IMR-90 (cell line): ENCODE results near the gene LARGE2. TPM values are rescaled to one million over a fixed set of nuclear protein-coding genes. Genes with fewer than 3 reads are reported as not detected.

ENCODE experiments used
- ATAC-seq: fragments of 200-7000 bp; cut with Tn5 transposase; 2 replicates; pipeline ENCODE4 v1.9.1; 2020; ENCODE audit warnings: low read depth, mild to moderate bottlenecking, moderate library complexity
- BruUV-seq: library from RNA; stranded (reverse); fragments of 400-500 nt; replicated peaks from 2 replicates; lab custom pipeline; 2021; lab: Mats Ljungman, UMichigan
- CTCF ChIA-PET: fragments of 300-600 bp; formaldehyde crosslinking; extraction: SDS; loops from one replicate; lab custom pipeline; 2021; ENCODE audit warnings: antibody characterized with exemption; lab: Yijun Ruan, JAX
- POLR2A ChIA-PET: fragments of 300-600 bp; sonication (Branson Sonifier 250); formaldehyde crosslinking; loops from one replicate; lab custom pipeline; 2022; ENCODE audit warnings: antibody characterized with exemption; ENCODE audit not compliant: unreplicated experiment; lab: Charles Lee
- DNase-seq: peaks from one replicate; pipeline ENCODE4 v3.0.0; 2013
- H2AFZ ChIP-seq: replicated peaks from 2 replicates; pipeline ENCODE3; 2013; ENCODE audit warnings: low read length, mild to moderate bottlenecking; ENCODE audit not compliant: poor library complexity
- H2AK5ac ChIP-seq: 2 replicates; pipeline ENCODE4 v1.6.1; 2013; ENCODE audit warnings: low read depth, low read length, inconsistent platforms
- H2AK9ac ChIP-seq: replicated peaks from 2 replicates; pipeline ENCODE3; 2013; ENCODE audit warnings: mild to moderate bottlenecking, low read depth, low read length, moderate library complexity; ENCODE audit not compliant: poor library complexity
- H2BK120ac ChIP-seq: 2 replicates; pipeline ENCODE4 v1.6.1; 2013; ENCODE audit warnings: low read depth, low read length, inconsistent platforms
- H2BK15ac ChIP-seq: 3 replicates; pipeline ENCODE4 v1.6.1; 2013; ENCODE audit warnings: low read depth, low read length, inconsistent platforms
- H2BK20ac ChIP-seq: 2 replicates; pipeline ENCODE4 v1.6.1; 2013; ENCODE audit warnings: low read depth, mild to moderate bottlenecking, inconsistent platforms, low read length, moderate library complexity
- H2BK5ac ChIP-seq: 2 replicates; pipeline ENCODE4 v1.6.1; 2013; ENCODE audit warnings: mild to moderate bottlenecking, low read depth, low read length, inconsistent platforms; ENCODE audit not compliant: poor library complexity, severe bottlenecking
- H3K14ac ChIP-seq: replicated peaks from 2 replicates; pipeline ENCODE4 v1.6.1; 2013; ENCODE audit warnings: low read depth, low read length, inconsistent platforms
- H3K18ac ChIP-seq: 2 replicates; pipeline ENCODE4 v1.6.1; 2013; ENCODE audit warnings: low read depth, low read length, control low read depth
- H3K23ac ChIP-seq: 2 replicates; pipeline ENCODE4 v1.6.1; 2013; ENCODE audit warnings: low read depth, low read length, inconsistent platforms
- H3K27ac ChIP-seq: 2 replicates; pipeline ENCODE4 v1.5.1; 2013; ENCODE audit warnings: mild to moderate bottlenecking, control low read depth, low read length; ENCODE audit not compliant: insufficient read depth
- H3K27me3 ChIP-seq: 2 replicates; pipeline ENCODE4 v1.6.1; 2013; ENCODE audit warnings: low read length; ENCODE audit not compliant: control insufficient read depth, insufficient read depth
- H3K36me3 ChIP-seq: 2 replicates; pipeline ENCODE4 v1.6.1; 2013; ENCODE audit warnings: low read length, mixed read lengths; ENCODE audit not compliant: control insufficient read depth, insufficient read depth
- H3K4ac ChIP-seq: 2 replicates; pipeline ENCODE4 v1.6.1; 2013; ENCODE audit warnings: low read depth, low read length, inconsistent platforms
- H3K4me1 ChIP-seq: 2 replicates; pipeline ENCODE4 v1.6.1; 2013; ENCODE audit warnings: low read length, mixed read lengths; ENCODE audit not compliant: control insufficient read depth, insufficient read depth
- H3K4me2 ChIP-seq: 2 replicates; pipeline ENCODE4 v1.6.1; 2013; ENCODE audit warnings: low read depth, mild to moderate bottlenecking, control low read depth, low read length, moderate library complexity
- H3K4me3 ChIP-seq: 2 replicates; pipeline ENCODE4 v1.5.1; 2013; ENCODE audit warnings: low read depth, mild to moderate bottlenecking, control low read depth, low read length, moderate library complexity; ENCODE audit not compliant: insufficient read depth
- H3K56ac ChIP-seq: 2 replicates; pipeline ENCODE4 v1.6.1; 2013; ENCODE audit warnings: low read length, inconsistent platforms; ENCODE audit not compliant: insufficient read depth; ENCODE audit errors: extremely low read depth
- H3K79me1 ChIP-seq, 2 experiments: 2 replicates each; pipeline ENCODE4 v1.6.1; 2013; ENCODE audit warnings: low read length in 2 of 2, inconsistent platforms in 1 of 2, low read depth in 1 of 2
- H3K9ac ChIP-seq: 2 replicates; pipeline ENCODE4 v1.6.1; 2013; ENCODE audit warnings: low read depth, low read length, control low read depth
- H3K9me1 ChIP-seq: 2 replicates; pipeline ENCODE4 v1.6.1; 2013; ENCODE audit warnings: low read length, inconsistent platforms; ENCODE audit not compliant: insufficient read depth
- H3K9me3 ChIP-seq: 2 replicates; pipeline ENCODE4 v1.6.1; 2013; ENCODE audit warnings: low read length; ENCODE audit not compliant: control insufficient read depth, insufficient read depth
- H4K20me1 ChIP-seq: 2 replicates; pipeline ENCODE4 v1.6.1; 2013; ENCODE audit warnings: low read length, inconsistent platforms; ENCODE audit not compliant: insufficient read depth
- H4K5ac ChIP-seq: 2 replicates; pipeline ENCODE4 v1.6.1; 2013; ENCODE audit warnings: mild to moderate bottlenecking, low read depth, low read length, control low read depth
- H4K8ac ChIP-seq, 2 experiments: 2 replicates each; pipeline ENCODE4 v1.6.1; 2013; ENCODE audit warnings: low read depth in 2 of 2, low read length in 2 of 2, control low read depth in 1 of 2, inconsistent platforms in 1 of 2
- H4K91ac ChIP-seq: 2 replicates; pipeline ENCODE4 v1.6.1; 2013; ENCODE audit warnings: low read depth, low read length, inconsistent platforms; ENCODE audit not compliant: insufficient read depth
- BHLHE40 ChIP-seq: fragments of 150-350 bp; IDR thresholded peaks from 2 replicates; pipeline ENCODE4 v1.6.1; 2016; ENCODE audit warnings: mild to moderate bottlenecking, low read depth, low read length
- CEBPB ChIP-seq: IDR thresholded peaks from 2 replicates; pipeline ENCODE4 v1.6.1; 2012; ENCODE audit warnings: low read depth, low read length, improper control_type of control experiment
- CHD1 ChIP-seq: IDR thresholded peaks from 2 replicates; pipeline ENCODE4 v1.6.1; 2012; ENCODE audit warnings: low read depth, low read length, improper control_type of control experiment
- FOS ChIP-seq: fragments of 150-350 bp; IDR thresholded peaks from 2 replicates; pipeline ENCODE4 v1.6.1; 2016; ENCODE audit warnings: low read depth, low read length
- MAFK ChIP-seq: IDR thresholded peaks from 2 replicates; pipeline ENCODE4 v1.6.1; 2012; ENCODE audit warnings: low read depth, low read length, improper control_type of control experiment
- MAZ ChIP-seq: IDR thresholded peaks from 2 replicates; pipeline ENCODE4 v1.6.1; 2012; ENCODE audit warnings: low read depth, mild to moderate bottlenecking, low read length, improper control_type of control experiment, moderate library complexity, borderline replicate concordance
- MXI1 ChIP-seq: IDR thresholded peaks from 2 replicates; pipeline ENCODE4 v1.6.1; 2012; ENCODE audit warnings: low read depth, mild to moderate bottlenecking, low read length, moderate library complexity, borderline replicate concordance
- NFE2L2 ChIP-seq: fragments of 150-350 bp; IDR thresholded peaks from 2 replicates; pipeline ENCODE4 v1.6.1; 2016; ENCODE audit warnings: low read depth, mild to moderate bottlenecking, low read length
- POLR2A ChIP-seq: IDR thresholded peaks from 2 replicates; pipeline ENCODE4 v1.6.1; 2012; ENCODE audit warnings: mild to moderate bottlenecking, low read depth, low read length
- RAD21 ChIP-seq: IDR thresholded peaks from 2 replicates; pipeline ENCODE4 v1.6.1; 2012; ENCODE audit warnings: low read length, improper control_type of control experiment
- RCOR1 ChIP-seq: IDR thresholded peaks from 2 replicates; pipeline ENCODE4 v1.6.1; 2012; ENCODE audit warnings: mild to moderate bottlenecking, low read length, improper control_type of control experiment; ENCODE audit not compliant: insufficient replicate concordance
- RFX5 ChIP-seq: IDR thresholded peaks from 2 replicates; pipeline ENCODE4 v1.8.0; 2012; ENCODE audit warnings: low read depth, mild to moderate bottlenecking, low read length, moderate library complexity
- SMC3 ChIP-seq: fragments of 150-350 bp; IDR thresholded peaks from 2 replicates; pipeline ENCODE4 v1.6.1; 2016; ENCODE audit warnings: low read depth, mild to moderate bottlenecking, antibody characterized with exemption, low read length, moderate library complexity
- whole genome bisulfite sequencing, 2 experiments: methylation state at CpG; one replicate each; pipeline versions ENCODE4 v1.1.5 to v1.1.7; 2013; ENCODE audit warnings: missing lambda C conversion rate in 2 of 2; ENCODE audit not compliant: insufficient read length in 1 of 2; ENCODE audit errors: extremely low coverage in 2 of 2; 5-methylcytosine and 5-hydroxymethylcytosine counted together
- dilution Hi-C: fragments of 300-500 bp; cut with HindIII; formaldehyde crosslinking; loops from one replicate; pipeline ENCODE4 v1.14.3; 2018; ENCODE audit warnings: low sequenced_read_pairs; ENCODE audit not compliant: unreplicated experiment
- in situ Hi-C: fragments of 300-500 bp; cut with MboI; formaldehyde crosslinking; loops from 3 replicates; pipeline ENCODE4 v1.14.3; 2019; ENCODE audit warnings: low sequenced_read_pairs, inconsistent platforms, mixed read lengths
- intact Hi-C: fragments of 100-400 bp; cut with micrococcal nuclease; formaldehyde crosslinking; loops from 2 replicates; pipeline ENCODE4 v1.10.0; 2022
- polyA plus RNA-seq, 3 experiments: library from polyadenylated mRNA; depleted of rRNA; stranded (reverse); fragments of >200 nt; gene quantifications; 2 replicates each; pipeline ENCODE4 v1.2.3, GENCODE V29; 2012; ENCODE audit warnings: low replicate concordance in 1 of 3
- total RNA-seq: library from RNA; depleted of rRNA; stranded (reverse); fragments of >200 nt; gene quantifications from 2 replicates; pipeline ENCODE4 v1.2.3, GENCODE V29; 2012
- TF ChIP-seq, protein P1 (sequence below): fragments of 150-350 bp; IDR thresholded peaks from 2 replicates; pipeline ENCODE4 v1.6.1; 2016; ENCODE audit warnings: low read depth, mild to moderate bottlenecking, low read length, moderate library complexity, borderline replicate concordance
- TF ChIP-seq, protein P2 (sequence below): conservative IDR thresholded peaks from 2 replicates; pipeline ENCODE4 v1.5.1; 2012; ENCODE audit warnings: mild to moderate bottlenecking, low read depth, low read length, improper control_type of control experiment
- TF ChIP-seq, protein P3 (sequence below): fragments of 150-350 bp; IDR thresholded peaks from 2 replicates; pipeline ENCODE4 v1.6.1; 2017; ENCODE audit warnings: mild to moderate bottlenecking, antibody characterized with exemption, low read length, low read depth

The LARGE2 gene
- total and polyA plus RNA-seq, 2 of the 4 experiments (the other 2 are of a cell fraction) = 0.03 TPM; not detected in 1

DNA sequence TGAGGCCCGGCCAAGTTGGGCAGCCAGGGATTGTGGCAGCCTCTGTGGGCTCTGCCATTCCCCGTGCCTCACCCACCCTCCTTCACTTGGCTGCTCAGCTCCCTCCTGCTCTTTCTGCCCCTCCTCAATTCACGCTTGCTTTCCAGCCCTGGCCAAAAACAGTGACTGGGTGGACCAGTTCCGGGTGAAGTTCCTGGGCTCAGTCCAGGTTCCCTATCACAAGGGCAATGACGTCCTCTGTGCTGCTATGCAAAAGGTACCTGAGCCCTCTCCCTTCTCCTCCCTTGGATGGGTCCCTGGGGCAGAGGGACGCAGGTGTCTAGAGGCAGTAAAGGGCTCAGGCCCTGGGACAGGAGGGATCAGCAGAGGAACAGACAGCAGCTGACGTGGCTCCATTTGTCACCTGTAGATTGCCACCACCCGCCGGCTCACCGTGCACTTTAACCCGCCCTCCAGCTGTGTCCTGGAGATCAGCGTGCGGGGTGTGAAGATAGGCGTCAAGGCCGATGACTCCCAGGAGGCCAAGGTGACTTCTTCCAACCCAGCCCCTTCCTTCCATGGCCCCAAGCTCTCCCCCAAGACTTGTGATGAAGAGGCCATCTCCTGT is 18.0 kb upstream of the LARGE2 start:
- DNase-seq (no peak), ATAC-seq (no peak)
- BruUV-seq = no TSS peak
- H3K14ac ChIP-seq = no peak overlapping the region
- no peak overlapping the region for H2BK20ac ChIP-seq
- H3K56ac ChIP-seq = no peak overlapping the region
- 80% methylated on average over 12 of the region's 15 CpGs; no CpG with 5 or more reads in 1 of the 2 experiments for WGBS, 2 experiments
- no peak overlapping the region for H2AFZ ChIP-seq
- H2BK5ac ChIP-seq = no peak overlapping the region
- in situ Hi-C loops = no loop called here
- no peak overlapping the region for H3K4ac ChIP-seq
- H2AK5ac ChIP-seq = no peak overlapping the region
- H3K27ac ChIP-seq = no peak overlapping the region
- H4K5ac ChIP-seq = no peak overlapping the region
- H3K27me3 ChIP-seq = no peaks in the 10 kb centered on the region
- peaks cover 15% of the 10 kb centered on the region for H4K20me1 ChIP-seq
- no peak overlapping the region for H2BK15ac ChIP-seq
- no peak overlapping the region for H2BK120ac ChIP-seq
- H3K23ac ChIP-seq = no peak overlapping the region
- intact Hi-C loops = no loop called here
- H4K91ac ChIP-seq = no peak overlapping the region
- H3K4me1 ChIP-seq = peaks cover 7% of the 10 kb centered on the region; the same call in 1 of the 2 replicates
- no peaks in the 10 kb centered on the region for H3K9me3 ChIP-seq
- dilution Hi-C loops = no loop called here
- peaks cover 19% of the 10 kb centered on the region for H3K36me3 ChIP-seq
- no peak overlapping the region for H3K9ac ChIP-seq
- no peak overlapping the region for H4K8ac ChIP-seq
- ChIA-PET CTCF (no interaction called here), POLR2A (no interaction called here)
- no peak overlapping the region for H3K4me3 ChIP-seq
- no peak overlapping the region for H3K4me2 ChIP-seq
- TF ChIP-seq, protein P1, sequence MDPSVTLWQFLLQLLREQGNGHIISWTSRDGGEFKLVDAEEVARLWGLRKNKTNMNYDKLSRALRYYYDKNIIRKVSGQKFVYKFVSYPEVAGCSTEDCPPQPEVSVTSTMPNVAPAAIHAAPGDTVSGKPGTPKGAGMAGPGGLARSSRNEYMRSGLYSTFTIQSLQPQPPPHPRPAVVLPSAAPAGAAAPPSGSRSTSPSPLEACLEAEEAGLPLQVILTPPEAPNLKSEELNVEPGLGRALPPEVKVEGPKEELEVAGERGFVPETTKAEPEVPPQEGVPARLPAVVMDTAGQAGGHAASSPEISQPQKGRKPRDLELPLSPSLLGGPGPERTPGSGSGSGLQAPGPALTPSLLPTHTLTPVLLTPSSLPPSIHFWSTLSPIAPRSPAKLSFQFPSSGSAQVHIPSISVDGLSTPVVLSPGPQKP = no peak
- TF ChIP-seq MAFK = no peak
- TF ChIP-seq RAD21 = no peak
- TF ChIP-seq CHD1 = no peak
- TF ChIP-seq FOS = no peak
- no peak for TF ChIP-seq RCOR1
- TF ChIP-seq, protein P2, sequence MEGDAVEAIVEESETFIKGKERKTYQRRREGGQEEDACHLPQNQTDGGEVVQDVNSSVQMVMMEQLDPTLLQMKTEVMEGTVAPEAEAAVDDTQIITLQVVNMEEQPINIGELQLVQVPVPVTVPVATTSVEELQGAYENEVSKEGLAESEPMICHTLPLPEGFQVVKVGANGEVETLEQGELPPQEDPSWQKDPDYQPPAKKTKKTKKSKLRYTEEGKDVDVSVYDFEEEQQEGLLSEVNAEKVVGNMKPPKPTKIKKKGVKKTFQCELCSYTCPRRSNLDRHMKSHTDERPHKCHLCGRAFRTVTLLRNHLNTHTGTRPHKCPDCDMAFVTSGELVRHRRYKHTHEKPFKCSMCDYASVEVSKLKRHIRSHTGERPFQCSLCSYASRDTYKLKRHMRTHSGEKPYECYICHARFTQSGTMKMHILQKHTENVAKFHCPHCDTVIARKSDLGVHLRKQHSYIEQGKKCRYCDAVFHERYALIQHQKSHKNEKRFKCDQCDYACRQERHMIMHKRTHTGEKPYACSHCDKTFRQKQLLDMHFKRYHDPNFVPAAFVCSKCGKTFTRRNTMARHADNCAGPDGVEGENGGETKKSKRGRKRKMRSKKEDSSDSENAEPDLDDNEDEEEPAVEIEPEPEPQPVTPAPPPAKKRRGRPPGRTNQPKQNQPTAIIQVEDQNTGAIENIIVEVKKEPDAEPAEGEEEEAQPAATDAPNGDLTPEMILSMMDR = no peak
- TF ChIP-seq MXI1 = no peak
- no peak for TF ChIP-seq MAZ
- TF ChIP-seq SMC3 = no peak
- no peak for TF ChIP-seq POLR2A
- no peak for TF ChIP-seq BHLHE40
- no peak for TF ChIP-seq CEBPB
- no peak for TF ChIP-seq RFX5
- TF ChIP-seq, protein P3, sequence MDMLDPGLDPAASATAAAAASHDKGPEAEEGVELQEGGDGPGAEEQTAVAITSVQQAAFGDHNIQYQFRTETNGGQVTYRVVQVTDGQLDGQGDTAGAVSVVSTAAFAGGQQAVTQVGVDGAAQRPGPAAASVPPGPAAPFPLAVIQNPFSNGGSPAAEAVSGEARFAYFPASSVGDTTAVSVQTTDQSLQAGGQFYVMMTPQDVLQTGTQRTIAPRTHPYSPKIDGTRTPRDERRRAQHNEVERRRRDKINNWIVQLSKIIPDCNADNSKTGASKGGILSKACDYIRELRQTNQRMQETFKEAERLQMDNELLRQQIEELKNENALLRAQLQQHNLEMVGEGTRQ = no peak
- no peak for TF ChIP-seq NFE2L2
- H2AK9ac ChIP-seq = no peak overlapping the region
- no peak overlapping the region for H3K18ac ChIP-seq
- peaks cover 0 to 4% of the 10 kb centered on the region in 2 experiments; a peak in 1 of 4 replicates for H3K79me1 ChIP-seq
- H3K9me1 ChIP-seq = no peaks in the 10 kb centered on the region
